Anterior cingulate cortex (tissue), 58 donors: ENCODE data around the gene TMBIM4.
"Not testable (repeated sequence)": the region's sequence is repeated elsewhere in the genome, so short reads cannot be mapped to it uniquely, and the experiment has no call there.

Source experiments
- DNase-seq, 58 donors: peaks; one replicate each; lab custom pipeline; 2025; lab: John Stamatoyannopoulos, UW

Gene TMBIM4, protein sequence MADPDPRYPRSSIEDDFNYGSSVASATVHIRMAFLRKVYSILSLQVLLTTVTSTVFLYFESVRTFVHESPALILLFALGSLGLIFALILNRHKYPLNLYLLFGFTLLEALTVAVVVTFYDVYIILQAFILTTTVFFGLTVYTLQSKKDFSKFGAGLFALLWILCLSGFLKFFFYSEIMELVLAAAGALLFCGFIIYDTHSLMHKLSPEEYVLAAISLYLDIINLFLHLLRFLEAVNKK

DNA sequence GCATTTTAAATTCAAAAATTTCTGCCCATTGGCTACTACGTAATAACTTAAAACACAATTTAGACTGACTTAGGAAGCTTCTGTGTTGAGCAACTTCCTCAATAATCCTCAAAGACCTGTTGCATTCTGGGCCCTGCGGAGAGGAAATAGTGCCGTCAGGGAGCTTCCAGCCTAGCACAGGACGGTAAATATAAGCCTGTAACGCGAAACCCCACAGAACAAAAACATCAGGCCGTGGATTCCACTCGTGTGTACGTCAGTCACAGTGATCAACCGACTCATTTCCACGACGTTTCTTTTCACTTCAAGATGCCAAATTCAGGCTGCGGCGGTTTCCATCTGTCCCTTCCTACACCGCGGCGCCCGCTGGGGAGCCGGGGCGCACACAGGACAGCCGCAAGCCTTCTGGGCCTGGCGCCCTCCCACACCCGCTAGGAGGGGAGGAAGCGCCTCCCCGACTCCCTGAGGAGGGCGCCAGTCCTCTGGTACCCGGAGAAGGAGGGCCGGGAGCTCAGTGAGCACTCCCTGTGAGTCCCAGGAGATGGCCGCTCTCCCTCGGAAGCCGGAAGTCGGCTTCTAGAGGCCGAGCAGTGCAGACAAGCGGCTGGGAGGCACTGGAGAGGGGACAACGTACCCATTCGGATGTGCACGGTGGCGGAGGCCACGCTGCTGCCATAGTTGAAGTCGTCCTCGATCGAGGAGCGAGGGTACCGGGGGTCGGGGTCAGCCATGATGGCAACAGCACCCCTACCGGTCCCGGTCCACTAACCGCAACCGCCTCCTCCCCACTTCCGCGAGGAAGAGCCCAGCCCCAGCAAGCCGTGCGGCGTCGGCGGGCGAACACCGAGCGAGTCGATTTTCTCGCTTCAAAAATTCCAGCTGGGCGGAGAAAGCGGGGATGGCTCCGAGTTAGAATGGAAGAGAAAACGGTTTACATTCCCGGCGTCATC is at the start of gene TMBIM4:
TSS of gene TMBIM4 (minus strand) at position 776 of the 950 bp plus-strand sequence. CDS start at position 731, 45 bp downstream.
- peak; percentile 63 to 97 (median 87) for DNase-seq

DNA sequence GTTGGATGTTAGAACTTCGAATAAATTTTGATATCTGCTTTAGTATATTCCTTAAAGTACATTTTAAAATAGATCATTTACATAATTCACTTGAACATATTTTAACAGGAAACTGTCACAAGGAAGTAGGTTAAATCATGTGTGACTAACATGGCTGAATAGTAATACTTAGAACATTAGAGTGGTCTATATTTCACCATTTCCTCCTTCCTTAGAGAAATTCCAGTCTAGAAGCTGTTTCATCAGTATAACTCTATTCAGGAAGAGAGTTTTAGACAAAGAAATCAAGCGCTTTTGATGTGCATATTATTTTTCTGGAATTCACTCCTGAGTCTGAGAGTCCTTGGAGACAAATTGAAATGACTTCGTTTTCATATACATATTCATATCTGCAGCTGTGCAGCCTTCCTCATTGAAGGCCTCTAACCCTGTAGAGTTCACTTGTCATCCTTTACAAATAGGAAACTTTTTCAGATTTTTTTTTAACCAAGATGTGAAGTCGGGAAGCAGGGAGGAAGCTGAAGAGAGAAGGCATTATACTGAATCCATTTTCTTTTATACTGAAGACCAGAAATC is 47.6 kb upstream of the TMBIM4 start:
- no peak for DNase-seq

DNA sequence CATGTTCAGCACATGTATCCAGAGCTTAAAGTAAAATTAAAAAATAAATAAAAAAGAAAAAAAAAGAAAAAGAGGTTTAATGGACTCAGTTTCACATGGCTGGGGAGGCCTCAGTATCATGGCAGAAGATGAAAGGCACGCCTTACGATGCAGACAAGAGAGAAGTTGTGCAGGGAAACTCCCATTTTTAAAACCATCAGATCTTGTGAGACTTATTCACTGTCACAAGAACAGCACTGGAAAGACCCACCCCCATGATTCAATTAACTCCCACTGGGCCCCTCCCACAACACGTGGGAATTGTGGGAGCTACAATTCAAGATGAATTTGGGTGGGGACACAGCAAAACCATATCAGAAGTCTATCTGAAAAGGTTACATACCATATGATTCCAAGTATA is 43.2 kb upstream of the TMBIM4 start:
- not testable (repeated sequence) for DNase-seq

DNA sequence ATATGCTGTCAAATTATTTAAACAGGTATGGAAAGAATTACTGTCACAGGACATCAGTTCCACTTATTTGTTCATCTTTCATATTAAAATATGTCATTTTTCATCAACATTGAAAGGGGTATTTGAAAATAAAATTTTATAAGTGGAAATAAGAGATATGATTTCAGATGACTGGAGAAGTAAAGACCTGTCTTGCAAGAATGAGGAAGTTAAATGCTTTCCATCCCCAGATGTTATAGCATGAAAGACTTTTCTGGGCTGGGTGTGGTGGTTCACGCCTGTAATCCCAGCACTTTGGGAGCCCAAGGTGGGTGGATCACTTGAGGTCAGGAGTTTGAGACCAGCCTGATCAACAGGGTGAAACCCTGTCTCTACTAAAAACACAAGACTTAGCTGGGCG is 41.8 kb upstream of the TMBIM4 start:
- not testable (repeated sequence) for DNase-seq

DNA sequence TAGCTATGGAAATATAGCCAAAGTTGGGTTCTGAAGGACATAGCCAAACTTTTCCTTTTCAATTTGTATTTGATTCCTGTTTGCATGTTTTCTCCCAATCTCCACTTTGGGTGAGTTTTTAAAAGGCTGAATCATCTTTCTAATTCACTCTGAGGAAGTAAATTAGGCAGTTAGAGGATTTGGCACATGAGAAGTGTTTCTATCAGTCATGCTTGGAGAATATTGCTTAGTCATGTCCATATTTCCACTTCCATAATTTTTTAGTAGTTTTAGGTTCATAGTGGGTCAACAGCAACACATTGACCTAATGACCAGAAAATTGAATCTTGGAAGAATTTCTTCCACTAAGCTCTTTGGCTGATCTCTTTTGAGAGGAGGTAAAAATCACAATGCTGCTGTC is 41.0 kb upstream of the TMBIM4 start:
- no peak for DNase-seq

DNA sequence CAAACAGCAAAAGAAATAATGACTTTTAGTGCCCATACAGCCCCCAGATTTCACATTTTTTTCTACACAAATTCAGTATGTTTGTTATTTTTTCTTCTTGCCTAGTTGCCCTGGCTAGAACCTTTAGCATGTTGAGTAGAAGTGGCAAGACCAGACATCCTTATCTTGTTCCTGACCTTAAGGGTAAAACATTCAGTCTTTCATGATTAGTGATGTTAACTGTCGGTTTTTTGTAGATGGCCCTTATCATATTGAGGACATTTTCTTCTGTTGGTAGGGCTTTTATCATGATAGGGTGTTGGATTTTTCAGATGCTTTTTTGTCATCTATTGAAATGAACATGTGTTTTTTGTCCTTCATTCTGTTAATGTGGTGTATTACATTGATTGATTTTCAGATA is 36.3 kb upstream of the TMBIM4 start:
- DNase-seq = no peak

DNA sequence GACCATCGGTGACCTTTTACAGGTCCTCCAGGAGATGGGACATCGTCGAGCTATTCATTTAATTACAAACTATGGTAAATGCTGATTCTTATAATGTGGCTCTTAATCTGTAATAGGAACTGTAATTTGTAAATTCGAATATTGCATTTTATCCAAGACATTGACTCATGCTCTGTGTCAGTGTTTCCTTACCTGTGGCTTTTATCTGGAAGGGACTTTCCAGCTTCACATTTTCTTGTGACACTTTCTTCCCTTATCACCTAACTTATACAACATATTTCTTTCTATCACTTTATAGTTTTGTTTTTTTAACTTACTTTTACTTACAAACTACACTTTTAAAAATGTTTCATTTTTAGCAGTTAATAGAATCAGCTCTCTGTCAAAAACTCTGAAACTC is 34.0 kb upstream of the TMBIM4 start:
- no peak for DNase-seq

DNA sequence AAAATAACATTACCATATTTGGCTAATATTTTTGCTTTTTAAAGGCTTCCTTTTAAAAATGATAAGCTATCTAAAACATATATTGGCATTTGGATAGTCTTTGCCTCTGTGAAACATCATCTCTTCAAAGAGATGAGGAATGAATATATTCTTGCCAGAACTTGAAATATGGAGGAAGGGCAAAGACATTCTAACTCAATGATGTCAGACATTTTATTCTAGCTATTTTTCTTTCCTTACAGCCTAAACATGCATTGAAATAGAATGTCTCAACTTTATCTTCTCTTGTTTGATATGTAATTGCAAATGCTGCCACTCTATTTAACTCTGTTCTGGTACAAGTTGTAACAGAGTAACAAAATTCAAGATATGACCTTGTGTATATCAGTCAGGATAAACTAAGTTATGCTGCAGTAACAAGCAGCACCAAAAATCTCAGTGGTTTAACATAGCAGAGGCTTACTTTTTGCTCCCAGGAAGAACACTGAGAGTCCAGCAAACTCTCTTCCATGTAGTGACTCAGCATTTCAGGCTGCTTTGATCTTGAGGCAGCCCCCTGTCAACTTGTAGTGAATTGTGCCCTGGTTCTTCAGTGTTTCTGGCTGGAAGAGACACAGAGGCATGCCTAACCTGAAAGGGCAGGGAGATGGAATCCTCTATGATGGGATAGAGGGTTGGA is 30.2 kb upstream of the TMBIM4 start:
- no peak for DNase-seq

DNA sequence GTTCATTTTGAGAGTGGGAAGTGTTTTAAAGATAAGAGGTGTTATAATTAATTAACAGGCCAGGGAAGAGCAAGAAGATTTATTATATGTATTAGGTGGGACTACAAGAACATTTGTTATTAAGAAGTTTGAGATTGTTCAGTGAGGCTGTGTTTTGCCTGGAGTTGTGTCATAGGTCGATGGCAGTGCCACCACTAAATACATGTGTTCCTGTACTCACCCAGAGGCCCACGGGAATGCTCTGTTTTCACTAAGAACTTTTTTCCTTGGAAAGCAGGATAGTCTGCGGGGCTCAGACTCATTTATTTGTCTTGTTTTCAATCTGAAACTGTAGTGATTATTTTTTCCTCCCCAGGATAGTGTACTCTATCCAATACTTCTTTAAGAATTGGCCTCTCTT is 29.3 kb upstream of the TMBIM4 start:
- DNase-seq = no peak

DNA sequence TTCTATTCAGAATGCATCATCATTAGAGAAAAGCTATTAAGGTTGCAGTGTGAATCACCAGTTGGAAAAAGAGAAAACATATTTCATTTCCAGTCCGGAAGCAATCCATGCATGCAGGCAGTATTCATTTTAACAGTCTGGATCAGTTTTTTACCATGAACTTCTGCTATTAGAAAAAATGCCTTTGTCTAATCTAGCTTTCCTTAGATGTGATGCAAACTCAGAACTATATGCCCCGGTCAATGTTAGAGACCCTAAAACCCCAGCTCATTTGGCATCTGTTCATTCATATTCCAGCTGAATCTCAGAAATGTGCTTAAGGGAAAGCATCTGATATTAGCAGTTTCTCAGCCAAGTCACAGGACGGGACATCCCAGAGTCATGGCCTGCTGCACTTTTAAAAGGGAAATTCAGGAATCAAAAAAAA is 27.7 kb upstream of the TMBIM4 start:
- DNase-seq = no peak

DNA sequence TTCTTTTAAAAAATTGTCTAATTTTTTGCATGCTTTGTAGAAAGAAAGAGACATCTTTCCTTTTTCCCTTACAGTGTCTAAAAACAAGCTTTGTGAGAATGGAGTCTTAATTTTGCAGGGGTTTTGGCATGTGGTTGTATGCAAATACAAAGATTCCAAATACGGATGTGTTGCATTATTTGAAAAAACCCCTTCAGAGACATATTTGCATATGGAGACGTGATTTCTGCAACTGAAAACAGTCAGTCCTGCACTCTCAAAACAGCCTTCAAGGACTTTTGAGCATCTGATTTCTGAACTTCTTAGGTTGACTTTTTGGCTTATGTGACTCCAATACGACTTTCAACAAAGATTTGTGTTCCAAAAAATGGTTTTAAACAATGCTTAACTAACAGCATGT is 27.0 kb upstream of the TMBIM4 start:
- no peak for DNase-seq

DNA sequence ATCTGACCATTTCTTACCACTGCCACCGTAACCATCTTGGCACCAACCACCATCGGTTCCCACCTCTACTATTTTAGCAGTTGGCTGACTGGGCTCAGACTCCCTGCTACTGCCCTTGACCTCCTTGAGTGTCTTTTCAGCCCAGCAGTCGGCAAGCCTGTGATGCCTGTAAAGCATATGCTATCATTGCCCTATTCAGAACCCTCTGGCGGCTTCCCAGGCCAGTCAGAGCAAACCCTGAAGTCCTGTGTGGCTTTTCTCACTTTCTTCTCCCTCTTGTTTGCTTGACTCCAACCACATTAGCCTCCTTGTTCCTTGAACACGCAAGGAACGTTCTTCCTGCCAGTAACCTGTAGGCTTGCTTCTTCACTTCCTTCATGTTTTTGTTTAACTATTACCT is 25.4 kb upstream of the TMBIM4 start:
- no peak for DNase-seq

DNA sequence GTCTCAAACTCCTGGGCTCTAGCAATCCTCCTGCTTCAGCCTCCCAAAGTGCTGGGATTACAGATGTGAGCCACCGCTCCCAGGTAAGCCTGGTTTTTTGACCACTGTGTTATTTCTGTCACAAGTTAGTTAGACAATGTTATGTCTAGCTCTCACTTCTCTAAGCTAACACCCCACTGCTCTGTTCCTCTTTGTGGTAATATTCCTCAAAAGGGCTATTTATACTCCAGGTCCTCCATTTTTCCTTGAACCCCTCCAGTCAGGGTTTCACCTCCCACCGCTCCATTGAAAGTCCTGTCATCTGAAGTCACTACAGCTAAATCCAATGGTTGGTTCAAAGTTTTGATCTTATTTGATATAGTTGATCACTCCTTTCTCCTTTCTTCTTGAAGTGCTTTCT is 24.3 kb upstream of the TMBIM4 start:
- DNase-seq = no peak

DNA sequence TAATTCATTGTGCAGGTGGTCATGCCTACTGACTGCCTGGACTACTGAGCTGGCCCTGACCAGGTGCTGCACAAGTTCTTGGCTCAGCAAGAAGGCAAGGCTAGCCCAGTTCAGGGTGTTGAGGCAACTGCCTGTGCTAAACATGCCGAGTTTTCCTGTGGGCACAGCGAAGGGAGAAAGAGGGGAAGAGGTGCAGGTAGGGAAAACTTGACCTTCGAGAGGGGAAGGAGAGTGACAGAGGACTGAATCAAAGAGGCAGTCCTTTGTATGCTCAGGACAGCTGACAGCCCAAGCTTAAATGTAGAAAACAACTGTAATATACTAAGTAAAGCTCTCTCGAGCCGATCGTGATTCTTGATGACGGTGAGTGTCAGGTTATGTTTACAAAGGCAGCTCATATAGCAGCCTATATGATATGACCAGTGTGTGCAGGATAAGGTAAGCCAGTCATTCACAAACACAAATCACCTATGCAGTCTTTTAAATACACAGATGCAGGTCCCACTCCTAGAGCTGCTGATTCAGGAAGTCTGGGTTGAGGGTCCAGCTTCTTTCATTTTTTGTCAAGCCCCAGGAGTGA is 21.8 kb upstream of the TMBIM4 start:
- DNase-seq = no peak

DNA sequence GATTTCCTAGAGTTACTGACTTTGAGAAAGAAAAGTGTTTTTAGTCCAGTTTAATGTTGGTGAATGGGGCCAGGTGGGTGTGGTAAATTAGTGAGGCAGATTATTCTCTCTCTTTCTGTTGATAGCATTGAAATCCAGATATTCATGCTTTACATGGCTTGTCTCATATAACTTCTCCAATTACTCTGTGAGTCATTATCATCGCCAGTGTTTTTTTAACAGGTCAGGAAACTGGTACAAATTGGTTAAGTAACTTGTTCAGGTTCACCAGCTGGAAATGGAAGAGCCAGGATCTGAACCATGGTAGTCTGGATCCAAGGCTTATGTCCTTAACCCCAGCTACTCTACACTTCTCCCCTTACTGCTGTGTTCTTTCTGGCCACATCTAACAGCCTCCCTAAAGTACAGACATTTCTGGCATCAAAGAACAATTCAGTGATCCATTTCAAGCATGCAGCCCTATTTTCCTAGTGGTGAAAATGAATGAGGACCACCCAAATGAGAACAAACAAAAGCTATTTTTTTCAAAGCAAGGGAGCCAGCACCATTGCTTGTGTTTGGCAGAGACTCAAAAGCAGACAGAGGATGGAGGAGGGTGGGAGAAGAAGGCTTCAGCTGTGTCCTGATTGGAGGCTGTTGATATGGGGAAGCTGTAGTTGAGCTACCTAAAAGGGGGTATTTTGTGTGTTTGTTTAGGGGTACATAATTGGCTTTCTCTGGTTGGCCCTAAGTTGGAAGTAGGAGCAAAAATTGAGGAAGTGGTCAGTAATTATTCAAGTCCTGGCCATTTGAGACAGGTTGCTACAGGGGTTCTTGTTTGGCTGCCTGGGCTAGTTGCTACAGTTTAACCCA is 20.9 kb upstream of the TMBIM4 start:
- no peak for DNase-seq

DNA sequence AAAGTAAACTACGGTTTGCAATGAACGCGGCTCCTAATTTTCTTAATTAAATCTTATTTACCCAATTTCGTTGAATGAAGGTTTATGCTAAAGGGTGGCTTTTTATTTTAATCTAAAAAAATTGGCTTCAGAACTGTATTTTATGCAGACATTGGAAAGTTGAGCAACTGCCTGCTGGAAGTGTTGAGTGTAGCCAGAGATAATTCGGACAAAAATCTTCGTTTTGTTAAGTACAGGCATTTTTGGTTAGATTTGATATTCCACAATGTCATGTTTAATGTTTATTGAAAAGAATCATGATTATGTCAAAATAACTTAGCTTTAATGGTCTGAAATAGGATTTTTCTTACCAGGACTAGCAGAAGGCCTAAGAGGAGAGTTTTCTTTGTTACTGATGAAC is 20.1 kb upstream of the TMBIM4 start:
- DNase-seq = no peak

DNA sequence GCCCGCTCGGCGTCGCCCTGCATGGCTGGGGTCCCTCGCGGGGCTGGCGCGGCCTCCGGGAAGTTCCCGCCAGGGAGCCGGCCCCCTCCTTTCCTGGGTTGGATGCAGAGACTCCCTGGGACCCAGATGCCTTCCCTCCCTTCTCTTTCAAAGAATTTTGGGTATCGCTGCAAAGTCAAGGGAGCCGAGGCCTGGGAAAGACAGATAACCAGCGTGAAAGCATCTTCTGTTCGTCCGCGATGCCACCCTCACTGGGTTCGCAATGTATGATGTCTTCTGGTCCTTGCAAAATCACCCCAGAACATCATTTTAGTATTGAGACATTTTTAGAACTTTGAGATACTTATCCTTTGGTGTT is 19.7 kb upstream of the TMBIM4 start:
- no peak for DNase-seq

DNA sequence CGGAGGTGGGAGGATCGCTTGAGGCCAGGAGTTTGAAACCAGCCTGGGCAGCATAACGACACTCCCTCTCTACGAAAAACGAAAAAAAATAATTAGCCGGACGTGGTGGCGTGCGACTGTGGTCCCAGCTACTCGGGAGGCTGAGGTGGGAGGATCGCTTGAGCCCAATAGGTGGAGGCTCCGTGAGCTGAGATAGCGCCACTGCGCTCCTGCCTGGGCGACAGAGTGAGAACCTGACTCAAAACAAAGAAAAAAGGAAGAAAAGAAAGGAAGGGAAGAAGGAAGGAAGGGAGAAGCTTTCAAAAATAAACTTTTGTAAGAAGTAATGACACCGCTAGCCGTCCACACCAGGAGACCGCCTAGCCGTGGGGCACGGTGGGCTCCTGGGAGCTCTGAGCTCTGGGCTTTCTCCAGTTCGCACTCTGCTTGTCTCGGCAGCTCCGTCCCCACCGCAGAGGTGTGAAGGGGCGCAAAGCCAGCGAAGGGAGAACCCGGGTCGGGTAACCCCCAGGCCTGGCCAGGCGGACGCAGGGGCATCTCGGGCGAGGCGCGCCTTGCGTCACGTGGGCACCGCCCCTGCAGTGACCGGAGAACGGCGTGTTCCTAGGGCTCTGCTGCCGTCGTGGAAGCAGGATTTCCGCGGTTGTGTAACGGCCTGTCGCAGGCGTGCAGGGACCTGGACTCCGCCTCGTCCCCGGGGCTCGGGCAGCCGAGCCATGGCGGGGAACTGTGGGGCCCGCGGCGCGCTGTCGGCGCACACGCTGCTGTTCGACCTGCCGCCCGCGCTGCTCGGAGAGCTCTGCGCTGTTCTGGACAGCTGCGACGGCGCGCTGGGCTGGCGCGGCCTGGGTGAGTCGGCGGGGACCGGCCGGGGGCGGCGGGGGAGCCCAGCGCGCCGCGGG is 19.0 kb upstream of the TMBIM4 start, which contains the start of gene IRAK3:
TSS of gene IRAK3 (plus strand) at position 631 of the 902 bp plus-strand sequence. CDS start at position 717, 86 bp downstream.
- DNase-seq = peak in 27 of 58 donors; percentile 1 to 39 (median 9)
